ENCODE results near the gene INCENP. TPM values are rescaled to one million over a fixed set of nuclear protein-coding genes. Genes with fewer than 3 reads are reported as not detected.

INCENP gene
- total RNA-seq, 6 experiments from 2014 or later: 32.3 to 60.0 (median 54.1) TPM

DNA sequence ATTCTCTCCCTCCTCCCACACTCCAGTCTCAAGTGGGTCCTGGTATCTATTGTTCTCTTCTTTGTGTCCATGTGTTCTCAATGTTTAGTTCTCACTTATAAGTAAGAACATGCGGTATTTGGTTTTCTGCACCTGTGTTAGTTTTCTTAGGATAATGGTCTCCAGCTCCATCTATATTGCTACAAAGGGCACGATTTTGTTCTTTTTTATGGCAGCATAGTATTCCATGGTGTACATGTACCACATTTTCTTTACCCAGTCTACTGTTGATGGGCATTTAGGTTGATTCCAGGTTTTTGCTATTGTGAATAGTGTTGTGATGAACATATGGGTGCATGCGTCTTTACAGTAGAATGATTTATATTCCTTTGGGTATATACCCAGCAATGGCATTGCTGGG, 4.2 kb upstream of the INCENP start:
- Mint-ChIP-seq H3K4me3 (no peak overlapping the region), H3K9me3 (peaks cover 10% of the 10 kb centered on the region), H3K36me3 (ENCODE audit: low read depth) (peaks cover 9% of the 10 kb centered on the region), H3K4me1 (ENCODE audit: low read depth) (peaks cover 11% of the 10 kb centered on the region), H3K27ac (no peak overlapping the region), H3K27me3 (ENCODE audit: insufficient read depth) (peaks cover 2% of the 10 kb centered on the region)
- TF ChIP-seq, protein P1, sequence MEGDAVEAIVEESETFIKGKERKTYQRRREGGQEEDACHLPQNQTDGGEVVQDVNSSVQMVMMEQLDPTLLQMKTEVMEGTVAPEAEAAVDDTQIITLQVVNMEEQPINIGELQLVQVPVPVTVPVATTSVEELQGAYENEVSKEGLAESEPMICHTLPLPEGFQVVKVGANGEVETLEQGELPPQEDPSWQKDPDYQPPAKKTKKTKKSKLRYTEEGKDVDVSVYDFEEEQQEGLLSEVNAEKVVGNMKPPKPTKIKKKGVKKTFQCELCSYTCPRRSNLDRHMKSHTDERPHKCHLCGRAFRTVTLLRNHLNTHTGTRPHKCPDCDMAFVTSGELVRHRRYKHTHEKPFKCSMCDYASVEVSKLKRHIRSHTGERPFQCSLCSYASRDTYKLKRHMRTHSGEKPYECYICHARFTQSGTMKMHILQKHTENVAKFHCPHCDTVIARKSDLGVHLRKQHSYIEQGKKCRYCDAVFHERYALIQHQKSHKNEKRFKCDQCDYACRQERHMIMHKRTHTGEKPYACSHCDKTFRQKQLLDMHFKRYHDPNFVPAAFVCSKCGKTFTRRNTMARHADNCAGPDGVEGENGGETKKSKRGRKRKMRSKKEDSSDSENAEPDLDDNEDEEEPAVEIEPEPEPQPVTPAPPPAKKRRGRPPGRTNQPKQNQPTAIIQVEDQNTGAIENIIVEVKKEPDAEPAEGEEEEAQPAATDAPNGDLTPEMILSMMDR (IDR thresholded peaks at IDR 0.05): no peak
- no peak for DNase-seq

GRCh38 chr11:62120001-62120400, 3.8 kb upstream of the INCENP start:
- TF ChIP-seq, protein P1 (IDR thresholded peaks at IDR 0.05): no peak
- Mint-ChIP-seq H3K27ac (no peak overlapping the region), H3K9me3 (peaks cover 10% of the 10 kb centered on the region), H3K4me3 (no peak overlapping the region), H3K4me1 (ENCODE audit: low read depth) (peaks cover 16% of the 10 kb centered on the region), H3K27me3 (ENCODE audit: insufficient read depth) (peaks cover 2% of the 10 kb centered on the region), H3K36me3 (ENCODE audit: low read depth) (peaks cover 9% of the 10 kb centered on the region)
- DNase-seq: no peak

DNA sequence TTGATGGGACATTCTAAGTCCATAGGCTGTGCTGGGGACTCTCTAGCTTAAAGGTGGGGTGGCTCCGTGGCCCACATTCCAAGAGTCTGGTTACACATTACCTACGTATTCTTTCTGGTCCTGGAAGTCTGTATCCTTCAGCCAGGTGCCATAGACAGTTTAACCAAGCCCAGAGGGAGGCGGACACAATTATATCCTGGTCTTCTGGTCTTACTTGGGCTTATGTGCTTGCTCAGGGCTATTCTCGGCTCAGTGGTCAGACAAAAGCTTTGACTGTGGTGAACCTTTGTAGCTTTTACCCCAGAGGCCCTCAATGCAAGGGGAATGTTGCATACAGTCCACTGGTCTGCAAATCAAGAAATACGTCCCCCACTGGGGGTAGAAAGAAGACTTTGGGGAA, 3.4 kb upstream of the INCENP start:
- Mint-ChIP-seq H3K27ac (no peak overlapping the region), H3K4me3 (no peak overlapping the region), H3K9me3 (peaks cover 10% of the 10 kb centered on the region), H3K27me3 (ENCODE audit: insufficient read depth) (peaks cover 2% of the 10 kb centered on the region), H3K4me1 (ENCODE audit: low read depth) (peaks cover 20% of the 10 kb centered on the region), H3K36me3 (ENCODE audit: low read depth) (peaks cover 9% of the 10 kb centered on the region)
- TF ChIP-seq, protein P1 (IDR thresholded peaks at IDR 0.05): no peak
- DNase-seq: no peak

- no peaks in the 10 kb centered on the region for H3K9me3 Mint-ChIP-seq
- H3K4me1 Mint-ChIP-seq (ENCODE audit: low read depth): peaks cover 27% of the 10 kb centered on the region
- H3K4me3 Mint-ChIP-seq: no peak overlapping the region
- H3K36me3 Mint-ChIP-seq (ENCODE audit: low read depth): no peaks in the 10 kb centered on the region
- TF ChIP-seq, protein P1 (IDR thresholded peaks at IDR 0.05): peak; percentile 44; the same call in 1 of the 2 replicates
- peaks cover 2% of the 10 kb centered on the region for H3K27me3 Mint-ChIP-seq (ENCODE audit: insufficient read depth)
- no peak overlapping the region for H3K27ac Mint-ChIP-seq
- DNase-seq: no peak
These were observed 1.7 kb upstream of the INCENP start for GRCh38 chr11:62122076-62122475.

DNA sequence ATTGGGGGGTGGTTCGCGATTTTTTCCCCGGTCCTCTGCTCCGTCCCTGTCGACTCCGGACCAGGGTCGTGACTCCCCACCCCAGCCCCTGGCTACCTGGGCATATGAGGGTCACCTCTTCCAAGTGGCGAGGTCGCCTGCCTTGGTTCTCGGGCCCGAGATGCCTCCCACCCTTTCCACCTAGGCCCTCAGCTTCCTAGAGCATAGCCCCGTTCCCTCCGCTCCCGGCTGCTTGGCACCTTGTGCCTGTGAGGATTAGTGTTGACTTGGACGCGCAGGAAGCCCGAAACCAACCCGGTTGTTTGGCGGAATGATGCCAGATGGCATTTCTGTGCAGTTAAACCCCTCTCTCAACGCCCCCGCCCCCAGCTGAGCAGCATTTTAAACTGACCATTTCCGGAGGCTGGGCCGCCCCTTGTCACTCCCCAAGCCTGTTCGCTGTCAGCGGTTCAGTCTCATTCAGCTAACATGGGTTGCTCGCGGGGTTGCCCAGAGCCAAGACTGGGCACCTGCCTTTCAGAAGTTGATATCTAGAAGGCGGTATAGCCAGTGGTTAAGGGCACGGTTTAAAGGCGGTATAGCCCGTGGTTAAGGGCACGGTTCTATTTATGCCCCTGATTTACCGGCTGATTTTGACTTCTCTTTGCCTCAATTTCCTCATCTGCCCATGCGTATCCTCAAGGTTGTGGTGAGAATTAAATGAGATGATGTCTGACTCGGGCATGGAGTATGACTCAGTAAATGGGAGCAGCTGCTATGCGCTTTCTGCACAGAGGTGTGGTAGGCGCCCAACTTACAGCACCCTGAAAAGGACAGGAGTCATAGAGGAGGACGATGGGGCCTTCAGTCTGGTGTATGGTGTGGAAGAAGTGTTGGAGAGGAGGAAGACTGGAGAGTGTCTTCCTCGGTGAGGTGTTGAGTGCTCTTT, 639 bp downstream of the INCENP start:
- H3K4me1 Mint-ChIP-seq (ENCODE audit: low read depth): peaks cover 33% of the 10 kb centered on the region
- peak; percentile 53 for DNase-seq
- H3K9me3 Mint-ChIP-seq: no peaks in the 10 kb centered on the region
- peaks cover 8% of the 10 kb centered on the region; the same call in 1 of the 2 replicates for H3K36me3 Mint-ChIP-seq (ENCODE audit: low read depth)
- H3K27me3 Mint-ChIP-seq (ENCODE audit: insufficient read depth): peaks cover 3% of the 10 kb centered on the region
- TF ChIP-seq, protein P1 (IDR thresholded peaks at IDR 0.05): no peak
- H3K4me3 Mint-ChIP-seq: peak overlapping the region; percentile 89
- H3K27ac Mint-ChIP-seq: peak overlapping the region; percentile 92
